Measurements from ENCODE around the gene CCDC50.

Gene CCDC50

GRCh38 chr3:191348098-191348497, 18.9 kb downstream of the CCDC50 start:
- H3K4me3 Mint-ChIP-seq: no peak overlapping the region
- peaks cover 5% of the 10 kb centered on the region for H3K36me3 Mint-ChIP-seq
- DNase-seq (ENCODE audit: low spot score in 2 of 2): no peak
- no peaks in the 10 kb centered on the region for H3K9me3 Mint-ChIP-seq
- no peak for ATAC-seq (ENCODE audit: low read depth)
- peak overlapping the region; percentile 93 for H3K27ac Mint-ChIP-seq
- H3K4me1 Mint-ChIP-seq: peaks cover 61% of the 10 kb centered on the region
- no peaks in the 10 kb centered on the region for H3K27me3 Mint-ChIP-seq

GRCh38 chr3:191350396-191351090, 21.3 kb downstream of the CCDC50 start:
- peaks cover 42% of the 10 kb centered on the region for H3K4me1 Mint-ChIP-seq
- peaks cover 2% of the 10 kb centered on the region for H3K36me3 Mint-ChIP-seq
- no peaks in the 10 kb centered on the region for H3K9me3 Mint-ChIP-seq
- DNase-seq (ENCODE audit: low spot score in 2 of 2) (no peak), ATAC-seq (ENCODE audit: low read depth) (no peak)
- no peak overlapping the region for H3K27ac Mint-ChIP-seq
- no peaks in the 10 kb centered on the region for H3K27me3 Mint-ChIP-seq
- H3K4me3 Mint-ChIP-seq: peak overlapping the region; percentile 57

- H3K4me1 Mint-ChIP-seq: peaks cover 41% of the 10 kb centered on the region
Measured at GRCh38 chr3:191352014-191352413, 22.8 kb downstream of the CCDC50 start.

GRCh38 chr3:191353022-191353777, 24.0 kb downstream of the CCDC50 start:
- Mint-ChIP-seq H3K4me1 (peaks cover 39% of the 10 kb centered on the region), H3K36me3 (peaks cover 7% of the 10 kb centered on the region), H3K27me3 (no peaks in the 10 kb centered on the region), H3K9me3 (no peaks in the 10 kb centered on the region), H3K4me3 (no peak overlapping the region), H3K27ac (no peak overlapping the region)
- no peak for DNase-seq (ENCODE audit: low spot score in 2 of 2)
- no peak for ATAC-seq (ENCODE audit: low read depth)

More at GRCh38 chr3:191352014-191352413, 22.8 kb downstream of the CCDC50 start:
- peaks cover 4% of the 10 kb centered on the region for H3K36me3 Mint-ChIP-seq
- no peak overlapping the region for H3K27ac Mint-ChIP-seq
- H3K4me3 Mint-ChIP-seq: no peak overlapping the region
- H3K27me3 Mint-ChIP-seq: no peaks in the 10 kb centered on the region
- H3K9me3 Mint-ChIP-seq: no peaks in the 10 kb centered on the region
- ATAC-seq (ENCODE audit: low read depth) (no peak), DNase-seq (ENCODE audit: low spot score in 2 of 2) (no peak)

GRCh38 chr3:191355406-191355805, 26.2 kb downstream of the CCDC50 start:
- no peaks in the 10 kb centered on the region for H3K9me3 Mint-ChIP-seq
- no peaks in the 10 kb centered on the region for H3K27me3 Mint-ChIP-seq
- peak; percentile 84 for ATAC-seq (ENCODE audit: low read depth)
- peaks cover 39% of the 10 kb centered on the region for H3K4me1 Mint-ChIP-seq
- peak overlapping the region; percentile 87 for H3K27ac Mint-ChIP-seq
- H3K36me3 Mint-ChIP-seq: peaks cover 20% of the 10 kb centered on the region
- peak overlapping the region; percentile 62 for H3K4me3 Mint-ChIP-seq
- DNase-seq (ENCODE audit: low spot score in 2 of 2): peak in 1 of 2 donors; percentile 21

- Mint-ChIP-seq H3K9me3 (no peaks in the 10 kb centered on the region), H3K36me3 (peaks cover 26% of the 10 kb centered on the region), H3K4me3 (peak overlapping the region; percentile 45), H3K27ac (peak overlapping the region; percentile 87), H3K4me1 (peaks cover 41% of the 10 kb centered on the region), H3K27me3 (no peaks in the 10 kb centered on the region)
- peak; percentile 23 for ATAC-seq (ENCODE audit: low read depth)
- DNase-seq (ENCODE audit: low spot score in 2 of 2): no peak
Measured at GRCh38 chr3:191356631-191357439, 27.6 kb downstream of the CCDC50 start.

- Mint-ChIP-seq H3K27me3 (no peaks in the 10 kb centered on the region), H3K27ac (peak overlapping the region; percentile 87), H3K4me3 (peak overlapping the region; percentile 3), H3K36me3 (peaks cover 29% of the 10 kb centered on the region), H3K9me3 (no peaks in the 10 kb centered on the region), H3K4me1 (peaks cover 44% of the 10 kb centered on the region)
- DNase-seq (ENCODE audit: low spot score in 2 of 2) (no peak), ATAC-seq (ENCODE audit: low read depth) (no peak)
Measured at GRCh38 chr3:191357909-191358308, 28.7 kb downstream of the CCDC50 start.

GRCh38 chr3:191358929-191359328, 29.7 kb downstream of the CCDC50 start:
- no peak for ATAC-seq (ENCODE audit: low read depth)
- no peaks in the 10 kb centered on the region for H3K27me3 Mint-ChIP-seq

GRCh38 chr3:191360620-191361019, 31.4 kb downstream of the CCDC50 start:
- Mint-ChIP-seq H3K4me3 (no peak overlapping the region), H3K27ac (peak overlapping the region; percentile 87), H3K36me3 (peaks cover 35% of the 10 kb centered on the region), H3K9me3 (no peaks in the 10 kb centered on the region), H3K4me1 (peaks cover 42% of the 10 kb centered on the region), H3K27me3 (no peaks in the 10 kb centered on the region)
- ATAC-seq (ENCODE audit: low read depth): no peak
- DNase-seq (ENCODE audit: low spot score in 2 of 2): no peak

More at GRCh38 chr3:191358929-191359328, 29.7 kb downstream of the CCDC50 start:
- no peak for DNase-seq (ENCODE audit: low spot score in 2 of 2)
- H3K27ac Mint-ChIP-seq: peak overlapping the region; percentile 87
- peaks cover 32% of the 10 kb centered on the region for H3K36me3 Mint-ChIP-seq
- no peaks in the 10 kb centered on the region for H3K9me3 Mint-ChIP-seq
- H3K4me1 Mint-ChIP-seq: peaks cover 44% of the 10 kb centered on the region
- H3K4me3 Mint-ChIP-seq: peak overlapping the region; percentile 56

- no peak for DNase-seq (ENCODE audit: low spot score in 2 of 2)
- Mint-ChIP-seq H3K27ac (peak overlapping the region; percentile 90), H3K4me3 (no peak overlapping the region), H3K36me3 (peaks cover 39% of the 10 kb centered on the region), H3K9me3 (no peaks in the 10 kb centered on the region), H3K27me3 (no peaks in the 10 kb centered on the region), H3K4me1 (peaks cover 44% of the 10 kb centered on the region)
- ATAC-seq (ENCODE audit: low read depth): no peak
Measured at GRCh38 chr3:191361456-191361855, 32.3 kb downstream of the CCDC50 start.

- H3K4me1 Mint-ChIP-seq: peaks cover 44% of the 10 kb centered on the region
- no peak overlapping the region for H3K4me3 Mint-ChIP-seq
- no peaks in the 10 kb centered on the region for H3K9me3 Mint-ChIP-seq
- DNase-seq (ENCODE audit: low spot score in 2 of 2) (no peak), ATAC-seq (ENCODE audit: low read depth) (no peak)
- H3K36me3 Mint-ChIP-seq: peaks cover 40% of the 10 kb centered on the region
- peak overlapping the region; percentile 90 for H3K27ac Mint-ChIP-seq
- no peaks in the 10 kb centered on the region for H3K27me3 Mint-ChIP-seq
Measured at GRCh38 chr3:191362037-191362436, 32.8 kb downstream of the CCDC50 start.

GRCh38 chr3:191362524-191363090, 33.4 kb downstream of the CCDC50 start:
- DNase-seq (ENCODE audit: low spot score in 2 of 2) (no peak), ATAC-seq (ENCODE audit: low read depth) (no peak)
- Mint-ChIP-seq H3K9me3 (no peaks in the 10 kb centered on the region), H3K27ac (peak overlapping the region; percentile 90), H3K4me3 (no peak overlapping the region), H3K36me3 (peaks cover 40% of the 10 kb centered on the region), H3K27me3 (no peaks in the 10 kb centered on the region), H3K4me1 (peaks cover 41% of the 10 kb centered on the region)

GRCh38 chr3:191363221-191363620, 34.0 kb downstream of the CCDC50 start:
- Mint-ChIP-seq H3K27ac (peak overlapping the region; percentile 72), H3K36me3 (peaks cover 37% of the 10 kb centered on the region), H3K4me1 (peaks cover 36% of the 10 kb centered on the region), H3K4me3 (no peak overlapping the region), H3K9me3 (no peaks in the 10 kb centered on the region), H3K27me3 (no peaks in the 10 kb centered on the region)
- DNase-seq (ENCODE audit: low spot score in 2 of 2) (no peak), ATAC-seq (ENCODE audit: low read depth) (no peak)

All from memory B cell (primary cell).